ENCODE measurements around the gene ETNK1.

ETNK1 gene

GRCh38 chr12:22624548-22624869 lies 462 bp upstream of the ETNK1 start:
- H3K14ac ChIP-seq (ENCODE audit: low read length in 2 of 2) = no peak overlapping the region
- peak overlapping the region; percentile 55 for H2AFZ ChIP-seq (ENCODE audit: low read depth, low read length)
- H2BK15ac ChIP-seq (ENCODE audit: low read depth, poor library complexity, severe bottlenecking) = no peak overlapping the region
- no peak for DNase-seq
- no peaks in the 10 kb centered on the region for H3K9me3 ChIP-seq (ENCODE audit: control insufficient read depth, low read length)
- no peak overlapping the region for H2AK5ac ChIP-seq (ENCODE audit: low read length, severe bottlenecking)
- peak overlapping the region; percentile 54 for H3K4me2 ChIP-seq (ENCODE audit: low read length, poor library complexity, severe bottlenecking)
- peak overlapping the region; percentile 96 for H4K8ac ChIP-seq (ENCODE audit: low read length)
- H4K91ac ChIP-seq (ENCODE audit: low read length) = peak overlapping the region; percentile 22
- peak overlapping the region; percentile 1 to 44 for H3K18ac ChIP-seq (ENCODE audit: low read depth in 1 of 2, low read length in 2 of 2)
- peak overlapping the region; percentile 46 to 97 for H3K4me3 ChIP-seq (ENCODE audit: insufficient read depth in 1 of 2, low read depth in 1 of 2, low read length in 2 of 2)
- H2BK5ac ChIP-seq (ENCODE audit: low read depth, low read length, poor library complexity, severe bottlenecking) = no peak overlapping the region
- H3K4ac ChIP-seq (ENCODE audit: low read depth in 1 of 2, low read length in 2 of 2) = peak overlapping the region in 1 of 2 experiments; percentile 22
- H3K4me1 ChIP-seq (ENCODE audit: control insufficient read depth, insufficient read depth, low read depth, low read length) = no peaks in the 10 kb centered on the region
- peak overlapping the region; percentile 98 for H3K9ac ChIP-seq (ENCODE audit: low read length)
- H2BK12ac ChIP-seq (ENCODE audit: low read length in 2 of 2) = no peak overlapping the region
- H3K23ac ChIP-seq (ENCODE audit: low read length in 2 of 2) = no peak overlapping the region
- H3K36me3 ChIP-seq (ENCODE audit: control insufficient read depth in 1 of 2, insufficient read depth in 2 of 2, low read depth in 1 of 2, low read length in 2 of 2) = no peaks in the 10 kb centered on the region
- H3K27me3 ChIP-seq (ENCODE audit: control insufficient read depth in 1 of 2, insufficient read depth in 1 of 2, low read length in 2 of 2) = no peaks in the 10 kb centered on the region
- peak overlapping the region; percentile 76 for H3K27ac ChIP-seq (ENCODE audit: low read length, poor library complexity, severe bottlenecking)
- H2BK120ac ChIP-seq (ENCODE audit: low read depth, low read length) = no peak overlapping the region
- H3K79me1 ChIP-seq (replicated peaks; ENCODE audit: low read length, poor library complexity, severe bottlenecking) = no peaks in the 10 kb centered on the region
- 49% methylated on average over 10 of the region's 10 CpGs for WGBS

GRCh38 chr12:22625762-22626294 lies 857 bp downstream of the ETNK1 start:
- under 1% methylated on average over 13 of the region's 18 CpGs for WGBS
- Histone ChIP-seq H2BK12ac (ENCODE audit: low read length in 2 of 2) (peak overlapping the region in 1 of 2 experiments; percentile 75), H2BK15ac (ENCODE audit: low read depth, poor library complexity, severe bottlenecking) (no peak overlapping the region), H3K14ac (ENCODE audit: low read length in 2 of 2) (peak overlapping the region; percentile 76 to 80), H3K36me3 (ENCODE audit: control insufficient read depth in 1 of 2, insufficient read depth in 2 of 2, low read depth in 1 of 2, low read length in 2 of 2) (no peaks in the 10 kb centered on the region), H3K4ac (ENCODE audit: low read depth in 1 of 2, low read length in 2 of 2) (peak overlapping the region; percentile 33 to 84), H3K23ac (ENCODE audit: low read length in 2 of 2) (peak overlapping the region; percentile 42 to 98), H3K4me1 (ENCODE audit: control insufficient read depth, insufficient read depth, low read depth, low read length) (no peaks in the 10 kb centered on the region), H3K4me3 (ENCODE audit: insufficient read depth in 1 of 2, low read depth in 1 of 2, low read length in 2 of 2) (peak overlapping the region; percentile 68 to 97), H2BK120ac (ENCODE audit: low read depth, low read length) (peak overlapping the region; percentile 92), H3K4me2 (ENCODE audit: low read length, poor library complexity, severe bottlenecking) (peak overlapping the region; percentile 82), H4K8ac (ENCODE audit: low read length) (peak overlapping the region; percentile 78), H2AK5ac (ENCODE audit: low read length, severe bottlenecking) (no peak overlapping the region), H3K79me1 (replicated peaks; ENCODE audit: low read length, poor library complexity, severe bottlenecking) (peaks cover 1% of the 10 kb centered on the region), H3K27me3 (ENCODE audit: control insufficient read depth in 1 of 2, insufficient read depth in 1 of 2, low read length in 2 of 2) (no peaks in the 10 kb centered on the region), H3K27ac (ENCODE audit: low read length, poor library complexity, severe bottlenecking) (no peak overlapping the region), H3K9ac (ENCODE audit: low read length) (peak overlapping the region; percentile 98), H4K91ac (ENCODE audit: low read length) (no peak overlapping the region), H2BK5ac (ENCODE audit: low read depth, low read length, poor library complexity, severe bottlenecking) (no peak overlapping the region), H3K18ac (ENCODE audit: low read depth in 1 of 2, low read length in 2 of 2) (peak overlapping the region; percentile 85 to 98), H3K9me3 (ENCODE audit: control insufficient read depth, low read length) (no peaks in the 10 kb centered on the region), H2AFZ (ENCODE audit: low read depth, low read length) (peak overlapping the region; percentile 65)
- DNase-seq = peak; percentile 61

GRCh38 chr12:22626406-22626805 lies 1.4 kb downstream of the ETNK1 start:
- H4K91ac ChIP-seq (ENCODE audit: low read length) = no peak overlapping the region
- H4K8ac ChIP-seq (ENCODE audit: low read length) = no peak overlapping the region
- H2BK15ac ChIP-seq (ENCODE audit: low read depth, poor library complexity, severe bottlenecking) = no peak overlapping the region
- H3K4me1 ChIP-seq (ENCODE audit: control insufficient read depth, insufficient read depth, low read depth, low read length) = no peaks in the 10 kb centered on the region
- H2BK5ac ChIP-seq (ENCODE audit: low read depth, low read length, poor library complexity, severe bottlenecking) = no peak overlapping the region
- no peak overlapping the region for H2AK5ac ChIP-seq (ENCODE audit: low read length, severe bottlenecking)
- no peak overlapping the region for H2BK12ac ChIP-seq (ENCODE audit: low read length in 2 of 2)
- peak; percentile 30 for DNase-seq
- H3K14ac ChIP-seq (ENCODE audit: low read length in 2 of 2) = no peak overlapping the region
- peak overlapping the region in 1 of 2 experiments; percentile 97 for H3K4me3 ChIP-seq (ENCODE audit: insufficient read depth in 1 of 2, low read depth in 1 of 2, low read length in 2 of 2)
- no peaks in the 10 kb centered on the region for H3K9me3 ChIP-seq (ENCODE audit: control insufficient read depth, low read length)
- no peak overlapping the region for H2AFZ ChIP-seq (ENCODE audit: low read depth, low read length)
- H3K36me3 ChIP-seq (ENCODE audit: control insufficient read depth in 1 of 2, insufficient read depth in 2 of 2, low read depth in 1 of 2, low read length in 2 of 2) = no peaks in the 10 kb centered on the region
- no peak overlapping the region for H2BK120ac ChIP-seq (ENCODE audit: low read depth, low read length)
- H3K9ac ChIP-seq (ENCODE audit: low read length) = peak overlapping the region; percentile 98
- 0% methylated on average over 3 of the region's 4 CpGs for WGBS
- H3K27ac ChIP-seq (ENCODE audit: low read length, poor library complexity, severe bottlenecking) = no peak overlapping the region
- H3K4ac ChIP-seq (ENCODE audit: low read depth in 1 of 2, low read length in 2 of 2) = no peak overlapping the region
- H3K27me3 ChIP-seq (ENCODE audit: control insufficient read depth in 1 of 2, insufficient read depth in 1 of 2, low read length in 2 of 2) = no peaks in the 10 kb centered on the region
- no peak overlapping the region for H3K4me2 ChIP-seq (ENCODE audit: low read length, poor library complexity, severe bottlenecking)
- H3K79me1 ChIP-seq (replicated peaks; ENCODE audit: low read length, poor library complexity, severe bottlenecking) = peaks cover 1% of the 10 kb centered on the region
- no peak overlapping the region for H3K18ac ChIP-seq (ENCODE audit: low read depth in 1 of 2, low read length in 2 of 2)
- H3K23ac ChIP-seq (ENCODE audit: low read length in 2 of 2) = no peak overlapping the region

GRCh38 chr12:22627371-22627770 lies 2.4 kb downstream of the ETNK1 start:
- H2BK12ac ChIP-seq (ENCODE audit: low read length in 2 of 2) = no peak overlapping the region
- H3K9ac ChIP-seq (ENCODE audit: low read length) = peak overlapping the region; percentile 98
- H4K91ac ChIP-seq (ENCODE audit: low read length) = no peak overlapping the region
- no peaks in the 10 kb centered on the region for H3K9me3 ChIP-seq (ENCODE audit: control insufficient read depth, low read length)
- no peak overlapping the region for H4K8ac ChIP-seq (ENCODE audit: low read length)
- no peak overlapping the region for H3K4ac ChIP-seq (ENCODE audit: low read depth in 1 of 2, low read length in 2 of 2)
- no peak overlapping the region for H2BK15ac ChIP-seq (ENCODE audit: low read depth, poor library complexity, severe bottlenecking)
- no peaks in the 10 kb centered on the region for H3K36me3 ChIP-seq (ENCODE audit: control insufficient read depth in 1 of 2, insufficient read depth in 2 of 2, low read depth in 1 of 2, low read length in 2 of 2)
- H3K79me1 ChIP-seq (replicated peaks; ENCODE audit: low read length, poor library complexity, severe bottlenecking) = peaks cover 1% of the 10 kb centered on the region
- H3K4me1 ChIP-seq (ENCODE audit: control insufficient read depth, insufficient read depth, low read depth, low read length) = no peaks in the 10 kb centered on the region
- no peak overlapping the region for H3K23ac ChIP-seq (ENCODE audit: low read length in 2 of 2)
- no peak overlapping the region for H2BK5ac ChIP-seq (ENCODE audit: low read depth, low read length, poor library complexity, severe bottlenecking)
- peak; percentile 9 for DNase-seq
- peak overlapping the region in 1 of 2 experiments; percentile 97 for H3K4me3 ChIP-seq (ENCODE audit: insufficient read depth in 1 of 2, low read depth in 1 of 2, low read length in 2 of 2)
- WGBS = no CpG with 5 or more reads among the region's 2 CpGs
- no peak overlapping the region for H3K14ac ChIP-seq (ENCODE audit: low read length in 2 of 2)
- no peak overlapping the region for H2AFZ ChIP-seq (ENCODE audit: low read depth, low read length)
- no peak overlapping the region for H3K27ac ChIP-seq (ENCODE audit: low read length, poor library complexity, severe bottlenecking)
- no peaks in the 10 kb centered on the region for H3K27me3 ChIP-seq (ENCODE audit: control insufficient read depth in 1 of 2, insufficient read depth in 1 of 2, low read length in 2 of 2)
- H3K4me2 ChIP-seq (ENCODE audit: low read length, poor library complexity, severe bottlenecking) = peak overlapping the region; percentile 50
- H3K18ac ChIP-seq (ENCODE audit: low read depth in 1 of 2, low read length in 2 of 2) = no peak overlapping the region
- H2BK120ac ChIP-seq (ENCODE audit: low read depth, low read length) = no peak overlapping the region
- H2AK5ac ChIP-seq (ENCODE audit: low read length, severe bottlenecking) = no peak overlapping the region

All from mesenchymal stem cell (in vitro differentiated cells and primary cell).